Psoas muscle (tissue), 8 donors: ENCODE data around the gene RTP3. TPM values are rescaled to one million over a fixed set of nuclear protein-coding genes. Genes with fewer than 3 reads are reported as not detected.

Experiments
- ATAC-seq, 4 donors: fragments of 200-7000 bp; cut with Tn5 transposase; one replicate each; pipeline ENCODE4 v1.9.1; 2020; ENCODE audit warnings: moderate library complexity in 3 of 4, mild to moderate bottlenecking in 2 of 4
- DNase-seq, 2 donors: peaks; one replicate each; pipeline ENCODE4 v3.0.0-alpha.2; 2020
- H3K27ac ChIP-seq: fragments of 200-600 bp; one replicate; pipeline ENCODE4 v1.8.0; 2022
- H3K27me3 ChIP-seq, 3 donors: fragments of 200-600 bp in 1 of 3; one replicate each; pipeline versions ENCODE4 v1.6.1 to v1.8.0; 2013 to 2022; ENCODE audit warnings: low read length in 2 of 3, mild to moderate bottlenecking in 2 of 3, moderate library complexity in 1 of 3; ENCODE audit not compliant: insufficient read depth in 3 of 3
- H3K36me3 ChIP-seq, 2 donors: fragments of 200-600 bp in 1 of 2; one replicate each; pipeline versions ENCODE4 v1.6.1 to v1.8.0; 2013 to 2022; ENCODE audit warnings: low read depth in 1 of 2, mild to moderate bottlenecking in 1 of 2, moderate library complexity in 1 of 2; ENCODE audit not compliant: insufficient read depth in 1 of 2
- H3K4me1 ChIP-seq: fragments of 200-600 bp; one replicate; pipeline ENCODE4 v1.8.0; 2022
- H3K4me3 ChIP-seq: fragments of 200-600 bp; one replicate; pipeline ENCODE4 v1.8.0; 2022; ENCODE audit warnings: mild to moderate bottlenecking
- H3K9me3 ChIP-seq: fragments of 200-600 bp; one replicate; pipeline ENCODE4 v1.8.0; 2022
- CTCF ChIP-seq: fragments of 200-600 bp; IDR thresholded peaks from one replicate; pipeline ENCODE4 v1.8.0; 2022; ENCODE audit warnings: antibody characterized with exemption
- WGBS, 3 donors: extraction: QIAGEN DNeasy Blood & Tissue Kit; methylation state at CpG; one replicate each; pipeline versions ENCODE4 v1.1.6 to v1.1.7; 2013; 5-methylcytosine and 5-hydroxymethylcytosine counted together
- intact Hi-C, 2 donors: fragments of 100-400 bp; cut with DNase I; formaldehyde crosslinking; loops; one replicate each; pipeline versions ENCODE4 v1.11.0 to v1.14.2; 2022
- polyA plus RNA-seq, 3 donors: library from polyadenylated mRNA; stranded (reverse); fragments of 200-250 nt; gene quantifications; one replicate each; pipeline ENCODE4 v1.2.3, GENCODE V29; 2013
- total RNA-seq, 4 donors: library from RNA; stranded (reverse); fragmentation: NEBNext Ultra II Directional in 2 of 4; extraction: Animal tissue kit (Norgen Biotek cat#: 25700) in 2 of 4; gene quantifications; one replicate each; pipeline versions ENCODE4 v1.2.1 to v1.2.4, GENCODE V29; 2021 to 2023
- donor health status: healthy with polysubstance abuse.
- donor health status: DM: no; HTN: no; CAD: no; lungs with moderate emphysema.
- donor health status: Bipolar disorder and iron deficiency.
- donor health status: healthy.
- donor health status: DM: yes; HTN: yes; CAD: no.
- donor health status: DM: no; HTN: no; CAD: no.
- donor health status: DM: no; HTN: no; CAD: no.
- donor health status: DM: yes; HTN: yes; CAD: no.

RTP3 gene
- total and polyA plus RNA-seq, 7 donors = 0.01 TPM; not detected in 6

DNA sequence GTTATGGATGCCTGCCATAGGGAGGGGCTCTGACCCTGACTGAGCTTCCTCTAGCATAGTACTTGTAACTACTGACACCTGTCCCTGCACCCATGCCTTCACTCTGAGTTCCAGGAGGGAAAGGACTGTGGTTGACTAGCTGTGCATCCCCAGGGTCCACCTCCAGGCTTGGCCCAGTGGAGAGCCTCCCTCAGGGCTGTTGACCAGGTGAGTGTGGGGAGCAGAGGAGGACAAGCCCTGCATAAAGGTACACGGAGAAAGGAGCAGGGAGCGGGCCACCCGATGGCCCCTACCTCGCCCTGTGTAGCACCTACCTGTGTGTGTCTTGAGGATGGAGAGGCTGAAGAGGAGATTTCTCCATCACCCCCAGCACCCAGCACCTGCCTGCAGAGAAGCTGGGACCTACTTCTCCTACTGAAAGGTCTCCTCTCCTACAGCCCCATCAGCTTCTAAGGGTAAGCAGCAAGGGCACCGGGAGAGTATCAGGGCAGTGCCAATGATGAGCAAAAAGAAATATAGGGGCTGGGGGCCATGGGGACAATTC, 26.3 kb upstream of the RTP3 start:
- H3K36me3 ChIP-seq = no peaks in the 10 kb centered on the region
- no peak overlapping the region for H3K4me3 ChIP-seq
- intact Hi-C loops = no loop called here
- WGBS, 3 donors = 92 to 95% (median 92%) methylated on average over 5 of the region's 5 CpGs
- no peak for TF ChIP-seq CTCF
- DNase-seq = no peak
- no peaks in the 10 kb centered on the region for H3K27me3 ChIP-seq
- no peaks in the 10 kb centered on the region for H3K9me3 ChIP-seq
- H3K4me1 ChIP-seq = peaks cover 19% of the 10 kb centered on the region
- no peak for ATAC-seq
- no peak overlapping the region for H3K27ac ChIP-seq

GRCh38 chr3:46472736-46473135, 25.0 kb upstream of the RTP3 start:
- TF ChIP-seq CTCF = no peak
- ATAC-seq = no peak
- WGBS, 3 donors = 90 to 95% (median 93%) methylated on average over 2 of the region's 2 CpGs
- intact Hi-C loops = no loop called here
- H3K36me3 ChIP-seq = no peaks in the 10 kb centered on the region
- H3K27ac ChIP-seq = no peak overlapping the region
- H3K9me3 ChIP-seq = no peaks in the 10 kb centered on the region
- peaks cover 19% of the 10 kb centered on the region for H3K4me1 ChIP-seq
- H3K27me3 ChIP-seq = no peaks in the 10 kb centered on the region
- H3K4me3 ChIP-seq = no peak overlapping the region
- DNase-seq = no peak

- DNase-seq (no peak), ATAC-seq (no peak)
- H3K27ac ChIP-seq = no peak overlapping the region
- no peaks in the 10 kb centered on the region for H3K9me3 ChIP-seq
- no peak for TF ChIP-seq CTCF
- 88 to 92% (median 91%) methylated on average over 4 of the region's 4 CpGs for WGBS, 3 donors
- H3K36me3 ChIP-seq = no peaks in the 10 kb centered on the region
- no peaks in the 10 kb centered on the region for H3K27me3 ChIP-seq
- intact Hi-C loops = no loop called here
- H3K4me3 ChIP-seq = no peak overlapping the region
- no peaks in the 10 kb centered on the region for H3K4me1 ChIP-seq
These were observed 20.6 kb upstream of the RTP3 start for GRCh38 chr3:46477145-46477544.

- WGBS, 3 donors = 82 to 88% (median 87%) methylated on average over 6 of the region's 6 CpGs
- intact Hi-C loops = no loop called here
These were observed 20.0 kb upstream of the RTP3 start for GRCh38 chr3:46477756-46478155.

More at GRCh38 chr3:46477756-46478155, 20.0 kb upstream of the RTP3 start:
- Histone ChIP-seq H3K27ac (no peak overlapping the region), H3K36me3 (no peaks in the 10 kb centered on the region), H3K27me3 (no peaks in the 10 kb centered on the region), H3K4me3 (no peak overlapping the region), H3K4me1 (no peaks in the 10 kb centered on the region), H3K9me3 (no peaks in the 10 kb centered on the region)
- DNase-seq = no peak
- ATAC-seq = no peak
- no peak for TF ChIP-seq CTCF
